NOMO-1 treated with DMSO at 0.1 percent for 48 hours (cell line): ENCODE data around the gene ANKFN1.

Experiments
- DNase-seq: peaks from one replicate; lab custom pipeline; 2025; ENCODE audit not compliant: unreplicated experiment; lab: John Stamatoyannopoulos, UW

The ANKFN1 gene

DNA sequence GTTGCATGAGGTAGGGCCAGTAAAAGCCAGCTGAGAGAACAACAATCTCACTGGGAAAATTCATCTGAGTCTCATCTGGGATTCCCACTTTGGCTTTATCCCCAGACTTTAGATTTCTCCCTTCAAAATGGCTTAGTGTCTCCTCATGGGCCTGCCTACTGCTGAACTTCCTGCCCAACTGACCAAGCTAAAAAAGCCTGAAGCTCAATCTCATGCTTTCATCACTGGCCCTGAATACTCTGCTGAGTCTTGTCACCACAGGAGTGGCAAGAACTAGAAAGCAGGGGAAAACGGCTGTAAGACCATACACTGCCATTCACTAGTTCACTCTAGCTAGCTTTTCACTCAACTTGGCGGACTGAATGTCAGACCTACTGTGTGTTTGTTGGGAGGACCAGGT, 343.9 kb downstream of the ANKFN1 start:
- peak; percentile 2 for DNase-seq

DNA sequence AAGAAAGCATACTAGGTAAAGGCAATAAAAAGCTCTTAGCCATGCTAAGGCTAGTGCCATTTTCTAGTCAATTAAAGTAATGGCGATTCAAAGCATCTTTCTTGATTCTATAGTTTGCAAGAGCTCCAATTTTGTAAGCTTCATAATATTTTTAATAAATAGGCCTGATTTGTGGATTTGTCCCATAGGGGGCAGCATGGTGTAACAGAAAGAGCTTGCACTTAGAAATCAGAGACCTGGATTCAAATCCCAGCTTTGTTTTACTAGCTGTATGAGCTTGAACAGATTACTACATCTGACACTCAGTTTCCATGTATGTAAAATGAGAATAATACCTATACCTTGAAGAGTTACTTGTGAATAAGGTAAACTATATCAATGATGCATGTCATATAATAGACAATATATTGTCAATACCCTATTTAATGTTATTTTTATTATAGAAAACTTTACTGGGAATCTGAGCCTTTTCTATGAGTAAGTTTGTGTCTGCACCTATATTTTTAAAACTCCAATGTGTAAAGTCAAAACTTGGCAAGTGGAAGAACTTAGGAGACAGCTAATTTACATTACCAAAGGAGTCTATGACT, 346.6 kb downstream of the ANKFN1 start:
- DNase-seq = peak; percentile 35

DNA sequence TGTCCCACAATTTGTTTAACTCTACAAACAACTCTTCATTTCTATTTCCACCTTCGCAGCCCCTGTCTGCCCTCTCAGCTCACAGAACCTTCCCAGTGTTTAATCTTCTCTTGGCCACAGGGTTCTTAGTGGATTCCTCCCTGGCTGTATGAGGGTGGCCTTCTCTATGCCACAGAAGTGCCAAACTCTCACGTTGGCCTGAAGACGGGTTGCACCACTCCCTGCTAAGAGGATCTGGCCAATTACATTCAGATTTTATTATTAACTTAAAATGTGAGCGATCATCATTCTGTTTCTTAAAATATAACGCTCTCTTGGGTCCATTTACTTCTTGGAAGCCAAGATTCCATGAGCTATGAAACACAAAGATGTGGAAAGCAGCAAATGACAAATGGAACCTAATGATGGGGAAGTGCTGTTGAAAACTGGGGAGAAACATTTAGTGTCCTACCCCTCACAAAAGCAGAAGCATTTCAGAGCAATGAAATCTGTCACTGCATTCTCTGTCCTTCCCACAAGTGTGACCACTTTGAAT, 348.9 kb downstream of the ANKFN1 start:
- DNase-seq = peak; percentile 73

DNA sequence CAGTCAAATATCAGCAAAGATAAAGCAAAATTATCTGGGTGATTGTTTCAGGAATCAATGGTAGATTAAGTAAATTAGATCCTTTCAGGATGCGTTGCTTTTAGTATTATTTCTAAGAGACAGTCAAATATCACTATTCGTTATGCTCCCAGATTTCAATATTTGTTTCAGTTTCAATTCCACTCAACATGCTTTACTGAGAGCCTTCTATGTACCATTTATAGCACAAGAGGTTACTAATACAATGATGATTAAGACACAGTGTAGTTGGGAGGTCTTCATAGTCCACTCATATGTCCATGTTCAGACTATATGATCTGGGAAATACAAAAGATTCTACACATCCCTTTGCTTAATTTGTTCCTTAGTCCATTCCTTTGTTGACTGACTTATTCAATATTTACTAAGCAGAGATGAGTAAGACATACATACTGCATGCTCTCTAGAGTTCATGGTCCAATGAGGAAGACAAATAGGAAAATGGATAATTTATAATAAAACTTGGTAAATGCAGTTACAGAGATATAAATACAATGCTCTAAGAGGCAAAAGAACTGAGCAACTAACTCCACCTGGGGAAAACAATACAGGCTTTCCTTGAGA, 352.0 kb downstream of the ANKFN1 start:
- DNase-seq = no peak

DNA sequence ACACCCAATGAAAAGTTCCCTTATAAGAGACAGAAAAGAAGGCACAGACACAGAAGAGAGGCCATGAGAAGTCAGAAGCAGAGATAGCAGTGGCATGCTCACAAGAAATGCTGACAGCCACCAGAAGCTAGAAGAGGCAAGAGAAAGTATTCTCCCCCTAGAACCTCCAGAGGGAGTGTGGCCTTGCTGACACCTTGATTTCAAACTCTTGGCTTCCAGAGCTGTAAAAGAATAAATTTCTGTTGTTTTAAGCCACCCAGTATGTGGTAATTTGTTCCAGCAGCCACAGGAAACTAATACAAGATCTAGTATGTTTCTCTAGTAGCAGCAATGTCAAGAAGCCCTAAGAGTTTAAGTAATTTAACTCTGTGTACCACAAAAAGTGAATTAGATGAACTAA, 353.1 kb downstream of the ANKFN1 start:
- no peak for DNase-seq

DNA sequence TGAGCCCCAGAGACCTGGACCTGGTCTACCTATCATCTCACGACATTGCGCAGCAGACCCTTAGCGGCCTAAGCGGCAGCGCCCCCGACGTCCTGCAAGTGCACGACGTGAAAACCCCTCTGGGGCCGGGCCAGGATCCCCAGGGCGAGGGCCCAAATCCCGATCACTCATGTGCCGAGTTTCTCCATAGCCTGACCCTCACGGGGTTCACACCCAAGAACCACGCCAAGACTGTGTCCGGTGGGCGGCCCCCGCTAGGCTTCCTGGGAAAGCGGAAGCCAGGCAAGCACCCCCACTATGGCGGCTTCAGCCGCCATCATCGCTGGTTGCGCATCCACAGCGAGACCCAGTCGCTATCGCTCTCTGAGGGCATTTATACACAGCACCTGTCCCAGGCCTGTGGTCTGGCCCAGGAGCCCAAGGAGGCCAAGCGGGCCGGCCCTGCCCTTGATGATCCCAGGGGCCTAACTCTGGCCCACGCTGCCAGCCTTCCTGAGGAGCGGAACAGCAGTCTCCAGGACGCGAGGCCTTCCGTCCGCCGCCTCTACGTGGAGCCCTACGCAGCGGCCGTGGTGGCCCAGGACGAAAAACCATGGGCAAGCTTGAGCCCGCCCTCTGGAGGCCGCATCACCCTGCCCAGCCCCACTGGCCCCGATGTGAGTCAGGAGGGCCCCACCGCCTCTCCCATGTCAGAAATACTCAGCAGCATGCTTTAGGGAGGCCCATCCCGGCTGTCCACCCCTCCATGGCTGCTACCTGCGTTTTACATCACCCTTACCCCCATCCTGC, 357.5 kb downstream of the ANKFN1 start:
- no peak for DNase-seq

DNA sequence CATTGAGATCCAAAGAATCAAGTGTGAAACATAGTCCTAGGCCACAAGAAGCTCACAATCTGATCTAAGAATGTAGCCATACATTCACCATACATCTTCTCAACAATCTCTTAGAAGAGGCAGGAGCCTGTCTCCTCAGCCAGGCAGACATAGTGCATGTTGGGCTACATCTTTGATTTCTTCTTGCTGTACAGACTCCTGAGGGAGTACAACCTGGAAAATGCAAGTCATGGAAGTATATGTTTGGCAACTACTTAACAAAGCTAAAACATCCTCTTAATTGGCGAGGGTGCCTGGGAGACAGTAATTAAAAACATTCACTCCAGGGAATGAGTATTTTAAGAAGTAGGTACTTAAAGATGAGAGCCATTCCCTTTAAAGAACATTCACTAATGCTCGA, 361.0 kb downstream of the ANKFN1 start:
- DNase-seq = no peak

DNA sequence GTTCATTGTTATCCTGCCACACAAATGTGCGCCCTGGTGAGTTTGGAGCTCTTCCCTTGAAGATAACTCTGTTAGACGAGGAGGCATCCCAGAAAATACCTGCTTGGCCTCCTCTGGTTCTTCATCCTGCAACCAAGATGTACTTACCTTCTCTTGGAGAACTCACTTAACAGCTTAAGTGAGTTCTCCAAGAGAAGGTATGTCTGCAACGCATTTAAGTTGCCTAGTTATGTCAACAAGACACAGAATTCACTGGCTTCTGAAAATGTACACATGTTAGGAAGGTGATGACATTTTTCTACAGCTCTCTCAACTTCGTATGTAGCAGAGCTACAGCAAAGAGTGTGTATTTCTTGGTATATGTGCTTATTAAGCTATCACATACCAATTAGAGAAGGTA, 361.6 kb downstream of the ANKFN1 start:
- DNase-seq = no peak

DNA sequence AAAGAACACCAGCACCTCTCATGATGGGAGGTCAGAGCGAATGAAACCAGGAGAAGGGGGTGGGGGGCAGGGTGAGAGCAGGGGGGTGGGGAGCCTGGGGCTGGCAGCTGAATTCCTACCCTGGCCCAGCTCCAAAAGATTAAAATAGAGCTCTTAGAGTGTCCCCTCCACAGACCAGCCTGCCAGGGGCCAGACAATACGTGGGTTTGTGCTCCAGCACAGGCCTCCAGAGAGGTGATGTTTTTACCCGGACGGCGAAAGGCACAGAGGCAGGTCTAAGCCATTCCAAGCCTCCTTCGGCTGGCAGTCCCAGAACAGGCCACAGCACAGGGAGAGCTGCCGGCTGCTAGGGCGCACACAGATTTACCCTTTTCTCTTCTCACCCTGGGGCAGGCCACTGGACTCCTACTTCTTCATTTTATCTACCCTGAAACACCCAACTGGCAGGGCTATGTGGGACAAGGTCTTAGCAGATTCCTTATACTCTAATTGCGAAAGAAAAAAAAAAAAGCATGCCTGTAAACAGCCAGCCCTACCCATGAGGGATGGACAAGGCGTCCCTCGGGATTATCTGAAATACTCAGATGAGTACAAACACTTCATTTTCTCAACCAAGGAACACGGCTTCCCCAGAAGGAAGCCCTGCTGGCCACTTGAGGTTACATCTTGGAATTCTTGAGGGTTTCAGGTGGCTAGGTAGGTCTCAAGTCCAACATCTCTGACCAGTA, 368.3 kb downstream of the ANKFN1 start:
- DNase-seq = peak; percentile 19

DNA sequence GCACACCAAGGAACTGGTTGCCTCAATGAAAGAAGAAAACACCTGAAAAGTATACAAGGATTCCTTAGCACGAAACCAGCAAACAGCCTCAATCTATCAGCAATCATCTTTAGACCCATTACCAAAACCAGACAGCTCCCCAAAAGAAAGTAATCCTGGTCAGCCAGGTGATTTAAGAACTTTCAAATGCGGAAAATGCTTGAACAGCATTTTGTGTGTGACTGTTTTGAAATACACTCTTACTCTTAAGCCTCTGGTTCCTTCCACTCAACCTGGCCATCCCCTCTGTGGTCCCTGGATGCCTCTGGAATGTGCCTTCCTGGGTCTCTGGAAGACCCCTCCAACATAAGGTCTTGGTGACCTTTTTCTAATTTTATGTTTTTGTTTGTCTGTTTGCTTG, 369.8 kb downstream of the ANKFN1 start:
- no peak for DNase-seq

DNA sequence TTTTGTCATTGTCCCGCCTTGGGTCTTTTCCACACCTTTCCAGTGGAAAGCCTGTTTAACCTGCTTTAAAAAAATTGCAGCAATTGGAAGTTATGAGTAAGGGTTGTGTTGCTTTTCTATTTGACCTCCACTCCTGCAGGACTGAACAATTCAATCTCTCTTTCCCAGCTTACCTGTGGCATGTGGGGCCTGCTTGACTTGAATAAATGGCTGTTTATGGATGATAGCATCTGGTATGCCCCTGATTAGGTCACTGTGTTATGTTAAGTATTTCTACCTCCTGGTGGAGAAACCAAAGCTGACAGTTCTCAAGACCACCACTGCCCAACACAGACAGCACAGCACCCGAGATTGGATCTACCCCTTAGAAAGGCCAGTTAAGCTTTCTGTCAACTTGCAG, 375.4 kb downstream of the ANKFN1 start:
- no peak for DNase-seq

DNA sequence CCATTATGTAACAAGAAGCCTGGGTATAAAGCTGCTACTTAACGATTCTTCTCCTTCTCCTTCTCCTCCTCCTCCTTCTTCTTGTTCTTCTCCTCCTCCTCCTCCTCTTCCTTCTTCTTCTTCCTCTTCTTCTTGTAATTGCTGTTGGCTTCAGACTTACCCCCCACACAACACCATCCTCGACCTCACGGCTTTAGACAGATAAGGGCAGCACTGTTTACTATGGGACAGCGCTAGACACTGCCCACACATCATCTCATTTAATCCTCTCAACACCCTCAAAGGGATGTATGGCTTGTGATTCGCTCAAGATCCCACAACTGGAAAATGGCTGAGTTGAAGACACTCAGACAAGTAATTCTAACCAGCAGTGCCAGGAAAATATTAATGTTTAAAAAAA, 379.7 kb downstream of the ANKFN1 start:
- DNase-seq = no peak

DNA sequence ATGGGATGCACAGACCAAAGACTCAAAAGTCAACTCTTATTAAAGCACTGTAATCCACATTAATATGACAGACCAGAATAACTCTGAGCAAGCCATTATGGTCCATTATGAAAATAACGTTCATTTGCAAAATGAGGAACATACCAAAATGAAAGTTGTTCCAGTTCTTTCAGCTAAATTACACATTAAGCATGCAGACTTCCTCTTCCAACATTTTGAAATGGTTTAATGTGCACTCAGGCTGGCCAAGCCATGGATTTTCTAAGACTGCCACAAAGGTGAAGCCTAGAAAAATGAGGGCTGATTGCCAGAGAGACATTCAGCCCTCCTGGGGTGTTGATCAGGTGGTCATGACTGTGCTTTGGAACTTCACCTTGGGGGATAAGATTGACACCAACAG, 383.5 kb downstream of the ANKFN1 start:
- DNase-seq = peak; percentile 91

DNA sequence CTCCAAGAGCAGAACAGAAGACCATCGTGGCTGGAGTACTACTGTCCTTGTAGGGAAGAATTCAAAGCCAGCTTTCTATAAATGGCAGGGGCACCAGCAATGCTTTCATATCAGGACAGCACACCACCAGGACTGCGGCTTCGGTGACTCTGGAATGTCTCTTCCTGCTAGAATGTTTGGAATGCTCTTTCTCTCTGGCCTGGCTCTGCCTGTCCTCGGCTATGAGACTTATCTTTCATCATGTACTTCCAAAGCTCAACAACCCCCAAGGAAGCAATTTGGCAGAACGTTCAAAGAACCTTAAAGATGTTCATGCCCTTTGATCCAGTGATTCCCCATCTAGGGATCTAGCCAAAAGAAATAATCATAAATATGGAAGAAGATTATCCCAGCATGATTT, 387.6 kb downstream of the ANKFN1 start:
- DNase-seq = no peak

DNA sequence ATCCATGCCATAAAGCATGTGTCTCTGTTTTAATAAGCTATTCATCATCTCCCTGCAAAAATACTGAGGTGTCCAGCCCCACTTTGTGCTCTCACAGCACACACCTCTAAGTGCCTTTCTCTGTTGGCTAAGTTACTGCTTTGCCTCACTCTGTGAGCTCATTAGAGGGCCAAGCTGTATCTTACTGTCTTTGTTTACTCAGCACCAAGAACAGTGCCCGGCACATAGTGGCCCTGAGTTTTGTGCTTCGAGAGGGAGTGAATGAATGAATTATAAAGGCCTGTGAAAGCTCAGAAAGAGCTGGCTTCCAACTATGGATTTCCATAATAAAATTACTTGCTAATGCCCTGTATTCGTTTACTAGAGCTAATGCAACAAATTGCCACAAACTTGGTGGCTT, 390.0 kb downstream of the ANKFN1 start:
- DNase-seq = no peak

DNA sequence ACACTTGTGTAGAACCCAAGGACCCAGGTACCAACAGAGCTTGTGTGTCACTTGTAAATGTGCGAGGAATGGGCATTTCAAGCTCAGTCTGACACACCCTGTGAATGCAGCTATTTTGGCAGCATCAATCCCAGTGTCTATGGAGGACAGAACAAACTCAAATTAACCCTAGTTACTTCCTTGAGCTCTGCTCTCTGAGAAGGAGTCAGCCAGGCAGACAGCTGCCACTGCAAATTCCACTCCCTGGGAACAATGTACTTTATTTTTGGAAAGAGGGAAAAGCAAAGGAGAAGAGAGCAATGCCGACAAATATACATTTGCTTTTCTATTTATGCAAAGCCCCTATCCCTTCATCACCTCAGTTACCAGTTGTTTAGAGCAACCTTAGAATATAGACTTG, 391.8 kb downstream of the ANKFN1 start:
- DNase-seq = no peak

DNA sequence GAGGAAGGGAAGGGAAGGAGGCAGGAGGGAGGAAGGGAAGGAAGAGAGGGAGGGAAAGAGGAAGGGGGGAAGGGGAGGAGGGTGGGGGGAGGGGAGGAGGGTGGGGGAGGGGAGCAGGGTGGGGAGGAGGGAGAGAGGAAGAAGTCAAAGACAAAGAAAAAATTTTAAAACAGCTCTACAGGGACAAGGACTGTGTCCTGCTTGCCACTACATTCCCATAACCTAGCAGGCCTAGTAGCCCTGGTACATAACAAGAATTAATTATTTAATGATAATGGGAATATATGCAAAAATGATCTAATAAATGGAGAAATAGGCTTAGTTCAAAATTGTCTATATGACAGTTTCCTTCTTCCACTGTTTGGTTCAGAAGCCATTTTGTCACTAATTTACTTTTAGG, 392.7 kb downstream of the ANKFN1 start:
- no peak for DNase-seq

DNA sequence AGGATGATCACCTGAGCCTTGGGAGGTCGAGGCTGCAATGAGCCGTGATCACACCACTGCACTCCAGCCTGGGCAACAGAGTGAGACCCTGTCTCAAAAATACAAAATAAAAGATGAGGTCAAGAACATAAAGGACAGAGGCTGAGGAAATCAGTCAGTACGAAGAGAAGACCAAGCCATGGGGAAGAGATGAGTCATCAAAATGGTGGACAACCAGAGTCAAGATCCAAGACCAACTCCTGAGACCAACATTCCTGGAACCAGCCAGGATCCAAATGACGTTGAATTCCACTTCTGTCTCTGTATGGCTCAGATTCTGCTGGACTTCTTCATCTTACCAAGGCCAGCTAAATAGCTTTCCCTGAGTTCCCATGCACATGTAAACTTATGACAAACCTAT, 395.4 kb downstream of the ANKFN1 start:
- no peak for DNase-seq

DNA sequence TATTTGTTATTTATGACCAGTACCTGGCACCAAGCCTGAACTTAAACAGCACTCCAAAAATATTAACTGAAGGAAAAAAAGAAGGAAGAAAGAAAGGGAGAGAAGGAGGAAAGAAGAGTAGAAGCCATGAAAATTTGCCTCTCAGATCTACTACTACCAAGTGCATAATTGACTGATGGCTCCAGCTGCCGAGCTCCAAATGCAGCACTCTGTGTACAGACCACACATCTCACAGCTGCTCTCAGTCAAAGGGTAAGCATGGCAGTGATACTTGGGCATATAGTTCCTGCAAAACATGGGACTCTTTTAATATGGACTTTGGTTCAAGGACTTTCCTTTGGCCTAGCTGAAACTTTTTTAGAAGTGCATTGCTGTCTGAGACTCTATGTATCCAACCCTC, 396.2 kb downstream of the ANKFN1 start:
- DNase-seq = no peak

DNA sequence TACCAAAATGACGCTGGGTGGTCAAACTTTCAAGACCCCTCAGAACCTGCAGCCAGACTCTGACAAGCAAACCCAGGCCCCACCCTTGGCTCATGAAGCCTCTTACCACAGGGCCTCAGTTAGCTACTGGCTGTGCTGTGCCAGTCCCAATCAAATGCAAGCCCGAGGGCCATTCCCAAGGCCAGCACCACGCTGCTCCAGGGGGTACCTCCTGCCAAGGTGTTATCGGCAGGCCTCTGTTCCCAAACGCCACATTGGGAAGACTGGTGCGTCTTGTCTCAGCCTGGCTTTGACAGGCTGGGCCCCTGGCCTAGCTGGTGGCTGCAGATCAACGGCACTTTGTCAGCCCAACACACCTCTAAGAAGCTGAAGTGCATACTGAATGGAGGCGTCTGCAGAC, 404.4 kb downstream of the ANKFN1 start:
- DNase-seq = no peak

DNA sequence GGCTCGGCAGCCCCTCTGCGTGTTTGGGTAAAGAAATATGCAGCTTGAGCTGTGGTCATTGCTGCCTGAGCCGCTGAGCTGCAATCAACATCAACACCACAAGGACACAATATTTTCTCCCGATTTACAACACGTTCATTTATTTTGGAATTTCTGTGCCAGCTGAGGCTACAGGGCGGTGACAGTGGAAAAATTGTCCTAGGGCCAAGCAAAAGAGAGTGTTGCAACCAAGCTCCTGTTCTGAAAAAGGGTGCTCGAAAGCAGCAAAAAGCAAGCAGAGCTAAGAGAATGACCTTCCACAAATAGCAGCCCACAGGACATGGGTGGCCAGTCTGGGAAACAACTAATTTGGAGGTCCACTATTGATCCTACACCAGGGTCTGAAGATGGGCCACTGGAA, 404.8 kb downstream of the ANKFN1 start:
- DNase-seq = no peak
